Esophagus muscularis mucosa (tissue), 3 donors: Measurements from ENCODE around the gene ST7.

Experiments
- CTCF ChIP-seq, 3 experiments: fragments of 200-600 bp in 2 of 3; fragments of 450-650 bp in 1 of 3; sonication (generic) in 2 of 3; IDR thresholded peaks; one replicate each; pipeline ENCODE4 v1.5.1; 2017 to 2019; ENCODE audit warnings: antibody characterized with exemption in 3 of 3, mild to moderate bottlenecking in 2 of 3, moderate library complexity in 1 of 3
- POLR2A ChIP-seq: fragments of 450-650 bp; IDR thresholded peaks from one replicate; pipeline ENCODE4 v1.6.1; 2017; ENCODE audit warnings: antibody characterized with exemption, moderate library complexity, mild to moderate bottlenecking, low read depth
- POLR2AphosphoS5 ChIP-seq, 2 donors: sonication (generic); formaldehyde crosslinking; IDR thresholded peaks; one replicate each; pipeline ENCODE4 v1.6.1; 2017; ENCODE audit warnings: antibody characterized with exemption in 2 of 2

- TF ChIP-seq CTCF (IDR thresholded peaks at IDR 0.05) (no peak), POLR2A (no peak), POLR2AphosphoS5 (IDR thresholded peaks at IDR 0.05) (no peak)
Observed at GRCh38 chr7:117278040-117278439, 324.7 kb downstream of the ST7 start.
